ENCODE measurements around the gene SLC9A9.

GRCh38 chr3:143263852-143264513 is 584.3 kb downstream of the SLC9A9 start:
- TF ChIP-seq, protein P1, sequence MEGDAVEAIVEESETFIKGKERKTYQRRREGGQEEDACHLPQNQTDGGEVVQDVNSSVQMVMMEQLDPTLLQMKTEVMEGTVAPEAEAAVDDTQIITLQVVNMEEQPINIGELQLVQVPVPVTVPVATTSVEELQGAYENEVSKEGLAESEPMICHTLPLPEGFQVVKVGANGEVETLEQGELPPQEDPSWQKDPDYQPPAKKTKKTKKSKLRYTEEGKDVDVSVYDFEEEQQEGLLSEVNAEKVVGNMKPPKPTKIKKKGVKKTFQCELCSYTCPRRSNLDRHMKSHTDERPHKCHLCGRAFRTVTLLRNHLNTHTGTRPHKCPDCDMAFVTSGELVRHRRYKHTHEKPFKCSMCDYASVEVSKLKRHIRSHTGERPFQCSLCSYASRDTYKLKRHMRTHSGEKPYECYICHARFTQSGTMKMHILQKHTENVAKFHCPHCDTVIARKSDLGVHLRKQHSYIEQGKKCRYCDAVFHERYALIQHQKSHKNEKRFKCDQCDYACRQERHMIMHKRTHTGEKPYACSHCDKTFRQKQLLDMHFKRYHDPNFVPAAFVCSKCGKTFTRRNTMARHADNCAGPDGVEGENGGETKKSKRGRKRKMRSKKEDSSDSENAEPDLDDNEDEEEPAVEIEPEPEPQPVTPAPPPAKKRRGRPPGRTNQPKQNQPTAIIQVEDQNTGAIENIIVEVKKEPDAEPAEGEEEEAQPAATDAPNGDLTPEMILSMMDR (conservative IDR thresholded peaks at IDR 0.05 in 1 of 2, IDR thresholded peaks at IDR 0.05 in 1 of 2; ENCODE audit: low read depth in 1 of 2, low read length in 2 of 2), result no peak
- TF ChIP-seq EZH2 (IDR thresholded peaks at IDR 0.05; ENCODE audit: low read length, missing control alignments), result no peak

Data from fibroblast of lung (primary cell).